Measurements from ENCODE around the gene THBS1.

THBS1 gene

DNA sequence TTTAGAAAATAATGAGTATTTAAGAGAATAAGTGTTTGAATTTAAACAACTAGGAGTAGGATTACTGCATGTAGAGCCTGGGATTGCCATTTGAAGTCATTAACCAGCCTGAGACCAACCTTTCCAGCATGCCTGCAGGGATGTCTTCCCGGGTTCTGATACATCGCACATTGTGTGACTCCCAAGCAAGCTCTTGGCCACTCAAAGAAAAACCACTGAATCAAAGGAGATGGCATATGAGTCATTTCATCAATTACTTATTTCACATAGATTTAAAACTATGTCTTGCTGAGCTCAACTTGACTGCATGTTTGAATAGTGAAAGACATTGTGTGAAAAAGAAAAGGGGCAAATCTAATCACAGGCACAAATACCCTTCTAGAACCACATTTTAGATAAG, 15.0 kb upstream of the THBS1 start:
- Histone ChIP-seq H3K27ac (replicated peaks) (no peak overlapping the region), H3K27me3 (ENCODE audit: insufficient read depth, poor library complexity, severe bottlenecking) (no peaks in the 10 kb centered on the region), H3K4me3 (replicated peaks; ENCODE audit: insufficient read depth, low read length) (no peak overlapping the region)
- DNase-seq (ENCODE audit: low read depth in 1 of 2, low spot score in 1 of 2): no peak
- TF ChIP-seq REST (IDR thresholded peaks at IDR 0.05; ENCODE audit: insufficient replicate concordance, low read depth) (no peak), CTCF (IDR thresholded peaks at IDR 0.05; ENCODE audit: insufficient read depth, low read length) (no peak), SPI1 (IDR thresholded peaks at IDR 0.05; ENCODE audit: borderline replicate concordance, low read depth) (no peak), GABPA (IDR thresholded peaks at IDR 0.05; ENCODE audit: low read depth) (no peak), POLR2AphosphoS5 (IDR thresholded peaks at IDR 0.05; ENCODE audit: low read depth) (no peak)

- DNase-seq (ENCODE audit: low read depth in 1 of 2, low spot score in 1 of 2): no peak
- Histone ChIP-seq H3K27ac (replicated peaks) (no peak overlapping the region), H3K27me3 (ENCODE audit: insufficient read depth, poor library complexity, severe bottlenecking) (no peaks in the 10 kb centered on the region), H3K4me3 (replicated peaks; ENCODE audit: insufficient read depth, low read length) (no peak overlapping the region)
- TF ChIP-seq POLR2AphosphoS5 (IDR thresholded peaks at IDR 0.05; ENCODE audit: low read depth): no peak
- TF ChIP-seq CTCF (IDR thresholded peaks at IDR 0.05; ENCODE audit: insufficient read depth, low read length): no peak
- no peak for TF ChIP-seq SPI1 (IDR thresholded peaks at IDR 0.05; ENCODE audit: borderline replicate concordance, low read depth)
- TF ChIP-seq REST (IDR thresholded peaks at IDR 0.05; ENCODE audit: insufficient replicate concordance, low read depth): no peak
- TF ChIP-seq GABPA (IDR thresholded peaks at IDR 0.05; ENCODE audit: low read depth): no peak
Observed at GRCh38 chr15:39573287-39573686, 7.6 kb upstream of the THBS1 start.

DNA sequence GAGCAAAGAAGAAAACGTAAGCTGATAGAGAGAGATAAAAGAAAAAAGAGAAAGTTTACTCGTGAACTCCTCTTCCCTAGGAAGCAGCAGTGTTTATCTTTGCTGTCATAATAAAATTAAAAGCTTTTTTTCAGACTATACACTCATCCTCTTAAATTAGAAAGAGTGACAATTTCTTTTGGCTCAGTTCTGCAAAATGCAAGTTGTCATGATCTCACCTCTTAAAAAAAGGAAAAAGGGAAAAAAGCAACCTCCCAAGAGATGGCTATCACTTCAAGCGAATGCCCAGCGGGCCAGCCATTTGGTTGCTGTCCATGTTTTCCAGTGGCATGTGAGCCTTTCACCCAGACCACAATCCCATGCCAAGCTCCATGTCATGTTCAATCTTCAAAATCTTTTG, 7.0 kb upstream of the THBS1 start:
- DNase-seq (ENCODE audit: low read depth in 1 of 2, low spot score in 1 of 2): no peak
- TF ChIP-seq POLR2AphosphoS5 (IDR thresholded peaks at IDR 0.05; ENCODE audit: low read depth) (no peak), GABPA (IDR thresholded peaks at IDR 0.05; ENCODE audit: low read depth) (no peak), CTCF (IDR thresholded peaks at IDR 0.05; ENCODE audit: insufficient read depth, low read length) (no peak), REST (IDR thresholded peaks at IDR 0.05; ENCODE audit: insufficient replicate concordance, low read depth) (no peak), SPI1 (IDR thresholded peaks at IDR 0.05; ENCODE audit: borderline replicate concordance, low read depth) (no peak)
- H3K27ac ChIP-seq (replicated peaks): no peak overlapping the region
- H3K4me3 ChIP-seq (replicated peaks; ENCODE audit: insufficient read depth, low read length): no peak overlapping the region
- H3K27me3 ChIP-seq (ENCODE audit: insufficient read depth, poor library complexity, severe bottlenecking): no peaks in the 10 kb centered on the region

Measured in HL-60 (cell line).